Loucy (cell line): ENCODE measurements around the gene ACOT11.

Experiments used
- H2AFZ ChIP-seq: fragments of 200-600 bp; sonication (generic); 2 replicates; pipeline ENCODE4 v1.6.0; 2016; ENCODE audit warnings: antibody characterized with exemption, mild to moderate bottlenecking, low read length, moderate library complexity
- H3F3A ChIP-seq: fragments of 200-600 bp; 2 replicates; pipeline ENCODE4 v1.6.0; 2016; ENCODE audit warnings: antibody characterized with exemption, low read depth, mild to moderate bottlenecking
- H3K27me3 ChIP-seq: fragments of 200-600 bp; sonication (generic); 2 replicates; pipeline ENCODE4 v1.6.1; 2014; ENCODE audit warnings: low read length, mild to moderate bottlenecking; ENCODE audit not compliant: insufficient read depth, poor library complexity, severe bottlenecking
- H3K36me3 ChIP-seq: fragments of 200-600 bp; sonication (generic); 2 replicates; pipeline ENCODE4 v1.6.1; 2016; ENCODE audit warnings: low read length; ENCODE audit not compliant: insufficient read depth
- H3K4me1 ChIP-seq: fragments of 200-600 bp; sonication (generic); 2 replicates; pipeline ENCODE4 v1.5.1; 2014; ENCODE audit warnings: low read length, mild to moderate bottlenecking; ENCODE audit not compliant: insufficient read depth, poor library complexity, severe bottlenecking
- H3K4me2 ChIP-seq: fragments of 200-600 bp; sonication (generic); 2 replicates; pipeline ENCODE4 v1.6.0; 2014; ENCODE audit warnings: antibody characterized with exemption, low read length, low read depth, mild to moderate bottlenecking; ENCODE audit not compliant: poor library complexity, severe bottlenecking
- H3K4me3 ChIP-seq: fragments of 200-600 bp; sonication (generic); 2 replicates; pipeline ENCODE4 v1.5.1; 2014; ENCODE audit warnings: low read length, mild to moderate bottlenecking, mixed read lengths; ENCODE audit not compliant: poor library complexity, severe bottlenecking
- H3K79me2 ChIP-seq: fragments of 200-600 bp; sonication (generic); 2 replicates; pipeline ENCODE4 v1.6.1; 2014; ENCODE audit warnings: low read length; ENCODE audit not compliant: insufficient read depth
- H3K9ac ChIP-seq: fragments of 200-600 bp; sonication (generic); 2 replicates; pipeline ENCODE4 v1.6.0; 2014; ENCODE audit warnings: mild to moderate bottlenecking, low read depth, low read length, moderate library complexity; ENCODE audit not compliant: poor library complexity, severe bottlenecking
- H3K9me2 ChIP-seq: fragments of 200-600 bp; sonication (generic); replicated peaks from 2 replicates; pipeline ENCODE4 v1.6.1; 2016; ENCODE audit warnings: low read depth, low read length, mixed read lengths
- H3K9me3 ChIP-seq: fragments of 200-600 bp; sonication (generic); 2 replicates; pipeline ENCODE4 v1.6.1; 2014; ENCODE audit warnings: mild to moderate bottlenecking, antibody characterized with exemption, low read length, low read depth; ENCODE audit not compliant: insufficient read depth
- H4K20me1 ChIP-seq: fragments of 200-600 bp; sonication (generic); 2 replicates; pipeline ENCODE4 v1.6.0; 2014; ENCODE audit warnings: antibody characterized with exemption, low read length, mild to moderate bottlenecking; ENCODE audit not compliant: insufficient read depth, poor library complexity, severe bottlenecking
- CTCF ChIP-seq: fragments of 200-600 bp; sonication (generic); conservative IDR thresholded peaks from 2 replicates; pipeline ENCODE4 v1.5.1; 2014; ENCODE audit warnings: mild to moderate bottlenecking, antibody characterized with exemption, low read length
- EZH2phosphoT487 ChIP-seq: fragments of 200-600 bp; IDR thresholded peaks from 2 replicates; pipeline ENCODE4 v1.6.1; 2018; ENCODE audit warnings: antibody characterized with exemption, mild to moderate bottlenecking, moderate library complexity, borderline replicate concordance

The ACOT11 gene

DNA sequence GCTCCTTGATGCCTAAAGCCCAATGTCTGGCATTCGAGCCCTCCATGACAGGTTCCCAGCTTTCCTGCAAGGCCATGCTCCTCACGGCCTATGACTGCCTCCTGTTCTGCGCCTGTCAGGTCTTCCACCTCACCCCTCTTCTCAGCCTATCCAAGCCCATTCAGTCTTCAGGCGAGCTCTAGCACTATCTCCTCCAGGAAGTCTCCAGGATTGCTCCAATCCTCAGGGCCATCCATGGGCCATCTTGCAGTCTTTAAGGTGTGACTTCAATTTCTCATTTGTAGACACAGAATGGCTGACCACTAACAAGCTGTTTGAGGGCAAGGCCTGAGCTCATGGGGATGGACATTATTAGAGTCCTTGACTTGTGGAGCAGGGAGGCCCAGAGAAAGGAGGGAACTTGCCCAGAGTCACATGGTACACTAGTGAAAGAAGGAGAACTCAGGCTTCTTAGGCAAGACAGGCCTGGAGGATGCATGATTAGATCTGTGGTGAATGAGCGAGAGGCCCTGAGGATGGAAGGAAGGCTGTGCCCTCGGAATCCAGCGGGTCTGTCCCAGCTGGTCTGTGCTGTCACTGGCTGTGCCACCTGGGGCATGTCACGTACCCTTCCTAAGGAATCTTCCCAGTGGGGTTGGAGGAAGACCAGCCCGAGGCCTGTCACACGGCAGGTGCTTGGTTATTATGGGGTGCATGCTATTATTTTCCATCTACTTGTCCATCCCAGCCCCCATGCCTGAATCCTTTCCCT, 1.2 kb upstream of the ACOT11 start:
- H3K79me2 ChIP-seq = no peaks in the 10 kb centered on the region
- peak overlapping the region; percentile 39 for H3K9ac ChIP-seq
- no peak overlapping the region for H2AFZ ChIP-seq
- no peaks in the 10 kb centered on the region for H3F3A ChIP-seq
- H3K4me2 ChIP-seq = no peak overlapping the region
- H3K4me3 ChIP-seq = no peak overlapping the region
- TF ChIP-seq CTCF (no peak), EZH2phosphoT487 (no peak)
- H3K27me3 ChIP-seq = no peaks in the 10 kb centered on the region
- H3K9me2 ChIP-seq = no peaks in the 10 kb centered on the region
- H3K36me3 ChIP-seq = no peaks in the 10 kb centered on the region
- no peaks in the 10 kb centered on the region for H3K9me3 ChIP-seq
- H4K20me1 ChIP-seq = no peaks in the 10 kb centered on the region
- peaks cover 16% of the 10 kb centered on the region for H3K4me1 ChIP-seq

- H3K9me2 ChIP-seq = no peaks in the 10 kb centered on the region
- no peaks in the 10 kb centered on the region for H3K79me2 ChIP-seq
- H3K9me3 ChIP-seq = no peaks in the 10 kb centered on the region
- no peaks in the 10 kb centered on the region for H3F3A ChIP-seq
- H2AFZ ChIP-seq = no peak overlapping the region
- peaks cover 9% of the 10 kb centered on the region for H3K4me1 ChIP-seq
- H3K27me3 ChIP-seq = no peaks in the 10 kb centered on the region
- H4K20me1 ChIP-seq = no peaks in the 10 kb centered on the region
- no peak overlapping the region for H3K9ac ChIP-seq
- no peaks in the 10 kb centered on the region for H3K36me3 ChIP-seq
- TF ChIP-seq CTCF (no peak), EZH2phosphoT487 (no peak)
- no peak overlapping the region for H3K4me3 ChIP-seq
- no peak overlapping the region for H3K4me2 ChIP-seq
These were observed 489 bp downstream of the ACOT11 start for GRCh38 chr1:54548389-54549044.

GRCh38 chr1:54549181-54549924, 1.3 kb downstream of the ACOT11 start:
- H3F3A ChIP-seq = no peaks in the 10 kb centered on the region
- TF ChIP-seq CTCF = no peak
- no peak for TF ChIP-seq EZH2phosphoT487
- H3K36me3 ChIP-seq = no peaks in the 10 kb centered on the region
- no peak overlapping the region for H2AFZ ChIP-seq
- peaks cover 9% of the 10 kb centered on the region for H3K4me1 ChIP-seq
- H3K4me2 ChIP-seq = no peak overlapping the region
- no peaks in the 10 kb centered on the region for H4K20me1 ChIP-seq
- H3K9me3 ChIP-seq = no peaks in the 10 kb centered on the region
- no peak overlapping the region for H3K4me3 ChIP-seq
- H3K9me2 ChIP-seq = no peaks in the 10 kb centered on the region
- no peak overlapping the region for H3K9ac ChIP-seq
- no peaks in the 10 kb centered on the region for H3K79me2 ChIP-seq
- no peaks in the 10 kb centered on the region for H3K27me3 ChIP-seq
